Fibroblast of peridontal ligament (primary cell): ENCODE data around the gene HPSE2.

Experiments used
- DNase-seq: peaks from one replicate; pipeline ENCODE4 v3.0.0-alpha.2; 2010; ENCODE audit errors: extremely low read depth

HPSE2 gene

GRCh38 chr10:98414578-98414931 is 821.1 kb downstream of the HPSE2 start:
- DNase-seq = no peak

- DNase-seq = peak; percentile 29
Observed at GRCh38 chr10:98411768-98412167, 823.9 kb downstream of the HPSE2 start.

- no peak for DNase-seq
Observed at GRCh38 chr10:98411166-98411565, 824.5 kb downstream of the HPSE2 start.

- DNase-seq = no peak
Observed at GRCh38 chr10:98410759-98411158, 824.9 kb downstream of the HPSE2 start.

- no peak for DNase-seq
Observed at GRCh38 chr10:98410135-98410743, 825.4 kb downstream of the HPSE2 start.

- DNase-seq = no peak
Observed at GRCh38 chr10:98408799-98409198, 826.9 kb downstream of the HPSE2 start.

GRCh38 chr10:98407744-98408241 is 827.9 kb downstream of the HPSE2 start:
- no peak for DNase-seq
